Measurements from ENCODE around the gene NCAPD3.

DNA sequence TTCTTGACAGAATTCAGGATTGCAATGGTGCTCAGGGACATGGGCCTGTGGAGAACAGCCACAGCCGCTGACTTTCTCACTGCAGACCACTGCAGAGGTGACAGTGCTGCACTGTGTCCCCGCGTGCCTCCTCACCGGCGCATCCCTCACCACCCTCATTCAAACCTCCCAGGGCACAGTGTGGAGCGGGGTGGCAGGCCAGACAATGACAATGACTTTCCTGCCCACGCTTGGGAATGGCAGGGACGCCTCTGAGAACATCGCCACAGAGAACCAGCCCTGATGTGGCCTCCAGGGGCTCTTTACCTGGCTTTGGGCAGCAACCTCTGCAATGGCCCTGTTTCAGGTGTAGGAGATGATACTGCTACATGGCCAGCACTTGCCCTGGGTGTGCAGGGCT, 65.7 kb downstream of the NCAPD3 start:
- TF ChIP-seq, protein P1, sequence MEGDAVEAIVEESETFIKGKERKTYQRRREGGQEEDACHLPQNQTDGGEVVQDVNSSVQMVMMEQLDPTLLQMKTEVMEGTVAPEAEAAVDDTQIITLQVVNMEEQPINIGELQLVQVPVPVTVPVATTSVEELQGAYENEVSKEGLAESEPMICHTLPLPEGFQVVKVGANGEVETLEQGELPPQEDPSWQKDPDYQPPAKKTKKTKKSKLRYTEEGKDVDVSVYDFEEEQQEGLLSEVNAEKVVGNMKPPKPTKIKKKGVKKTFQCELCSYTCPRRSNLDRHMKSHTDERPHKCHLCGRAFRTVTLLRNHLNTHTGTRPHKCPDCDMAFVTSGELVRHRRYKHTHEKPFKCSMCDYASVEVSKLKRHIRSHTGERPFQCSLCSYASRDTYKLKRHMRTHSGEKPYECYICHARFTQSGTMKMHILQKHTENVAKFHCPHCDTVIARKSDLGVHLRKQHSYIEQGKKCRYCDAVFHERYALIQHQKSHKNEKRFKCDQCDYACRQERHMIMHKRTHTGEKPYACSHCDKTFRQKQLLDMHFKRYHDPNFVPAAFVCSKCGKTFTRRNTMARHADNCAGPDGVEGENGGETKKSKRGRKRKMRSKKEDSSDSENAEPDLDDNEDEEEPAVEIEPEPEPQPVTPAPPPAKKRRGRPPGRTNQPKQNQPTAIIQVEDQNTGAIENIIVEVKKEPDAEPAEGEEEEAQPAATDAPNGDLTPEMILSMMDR (IDR thresholded peaks at IDR 0.05), result no peak
- no peak for TF ChIP-seq EZH2 (IDR thresholded peaks at IDR 0.05; ENCODE audit: borderline replicate concordance, insufficient read depth, low read depth, low read length, poor library complexity, severe bottlenecking)
